ENCODE data around the gene NUDT16.

DNA sequence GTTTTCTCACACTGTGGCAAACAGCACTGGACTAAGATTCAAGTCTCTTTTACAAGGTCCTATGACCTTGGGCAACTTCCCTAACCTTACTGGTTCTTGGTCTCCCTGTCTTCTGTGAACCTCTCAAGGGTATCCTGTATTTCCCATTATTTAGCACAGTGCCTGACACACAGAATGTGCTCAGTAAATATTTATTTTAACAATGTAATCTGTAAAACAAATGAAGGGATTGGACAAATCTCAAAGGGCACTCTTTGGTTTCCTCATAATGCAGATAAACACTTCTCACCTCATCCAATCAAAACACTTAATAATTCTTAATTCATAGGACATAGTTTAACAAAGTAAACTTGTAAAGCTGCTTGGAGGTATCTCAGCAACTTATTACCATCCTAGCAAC lies 12.8 kb downstream of the NUDT16 start:
- TF ChIP-seq POLR2A (IDR thresholded peaks at IDR 0.05), result no peak
- TF ChIP-seq, protein P1, sequence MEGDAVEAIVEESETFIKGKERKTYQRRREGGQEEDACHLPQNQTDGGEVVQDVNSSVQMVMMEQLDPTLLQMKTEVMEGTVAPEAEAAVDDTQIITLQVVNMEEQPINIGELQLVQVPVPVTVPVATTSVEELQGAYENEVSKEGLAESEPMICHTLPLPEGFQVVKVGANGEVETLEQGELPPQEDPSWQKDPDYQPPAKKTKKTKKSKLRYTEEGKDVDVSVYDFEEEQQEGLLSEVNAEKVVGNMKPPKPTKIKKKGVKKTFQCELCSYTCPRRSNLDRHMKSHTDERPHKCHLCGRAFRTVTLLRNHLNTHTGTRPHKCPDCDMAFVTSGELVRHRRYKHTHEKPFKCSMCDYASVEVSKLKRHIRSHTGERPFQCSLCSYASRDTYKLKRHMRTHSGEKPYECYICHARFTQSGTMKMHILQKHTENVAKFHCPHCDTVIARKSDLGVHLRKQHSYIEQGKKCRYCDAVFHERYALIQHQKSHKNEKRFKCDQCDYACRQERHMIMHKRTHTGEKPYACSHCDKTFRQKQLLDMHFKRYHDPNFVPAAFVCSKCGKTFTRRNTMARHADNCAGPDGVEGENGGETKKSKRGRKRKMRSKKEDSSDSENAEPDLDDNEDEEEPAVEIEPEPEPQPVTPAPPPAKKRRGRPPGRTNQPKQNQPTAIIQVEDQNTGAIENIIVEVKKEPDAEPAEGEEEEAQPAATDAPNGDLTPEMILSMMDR (IDR thresholded peaks at IDR 0.05), result no peak
- no peak for TF ChIP-seq EP300 (IDR thresholded peaks at IDR 0.05)

All from suprapubic skin (tissue), 3 donors.